Esophagus squamous epithelium (tissue), 5 donors: Measurements from ENCODE around the gene ASCC2. TPM values are rescaled to one million over a fixed set of nuclear protein-coding genes. Genes with fewer than 3 reads are reported as not detected.
"Not testable (repeated sequence)": the region's sequence is repeated elsewhere in the genome, so short reads cannot be mapped to it uniquely, and the experiment has no call there.

Source experiments
- DNase-seq: peaks from one replicate; lab custom pipeline; 2025; lab: John Stamatoyannopoulos, UW
- H3K27ac ChIP-seq, 4 donors: fragments of 200-600 bp; sonication (generic); one replicate each; pipeline ENCODE4 v1.5.1; 2016 to 2019; ENCODE audit warnings: mild to moderate bottlenecking in 1 of 4
- H3K27me3 ChIP-seq, 4 donors: fragments of 200-600 bp; sonication (generic); 1 replicate in 3 of 4; 2 replicates in 1 of 4; pipeline versions ENCODE4 v1.5.1 to v1.6.0; 2017 to 2021; ENCODE audit warnings: antibody characterized with exemption in 1 of 4
- H3K36me3 ChIP-seq, 3 donors: fragments of 200-600 bp; sonication (generic); one replicate each; pipeline ENCODE4 v1.5.1; 2016 to 2019
- H3K4me1 ChIP-seq, 3 donors: fragments of 200-600 bp; sonication (generic); one replicate each; pipeline ENCODE4 v1.5.1; 2017 to 2019
- H3K4me3 ChIP-seq, 4 donors: fragments of 200-600 bp; sonication (generic); 1 replicate in 3 of 4; 2 replicates in 1 of 4; pipeline ENCODE4 v1.5.1; 2016 to 2019; ENCODE audit warnings: mild to moderate bottlenecking in 2 of 4, moderate library complexity in 1 of 4
- H3K9me3 ChIP-seq, 3 donors: fragments of 200-600 bp; sonication (generic); one replicate each; pipeline ENCODE4 v1.5.1; 2016 to 2019
- POLR2A ChIP-seq, 4 donors: fragments of 450-650 bp; IDR thresholded peaks; one replicate each; pipeline ENCODE4 v1.6.1; 2017; ENCODE audit warnings: antibody characterized with exemption in 4 of 4, mild to moderate bottlenecking in 4 of 4, moderate library complexity in 3 of 4
- WGBS, 2 donors: methylation state at CpG; one replicate each; pipeline ENCODE4 v1.1.5; 2018; 5-methylcytosine and 5-hydroxymethylcytosine counted together
- intact Hi-C: fragments of 100-400 bp; cut with DNase I; formaldehyde crosslinking; loops from one replicate; pipeline ENCODE4 v1.15.0; 2022
- total RNA-seq, 4 donors: library from RNA; depleted of rRNA; stranded (reverse); fragments of >200 nt; gene quantifications; one replicate each; pipeline ENCODE4 v1.1.0, GENCODE V29; 2016
- TF ChIP-seq, protein P1 (sequence below), 6 experiments: fragments of 450-650 bp in 4 of 6; fragments of 200-600 bp in 2 of 6; sonication (generic) in 2 of 6; IDR thresholded peaks; one replicate each; pipeline ENCODE4 v1.5.1; 2016 to 2019; ENCODE audit warnings: antibody characterized with exemption in 6 of 6, mild to moderate bottlenecking in 4 of 6, moderate library complexity in 4 of 6
- donor health status: DM: yes; HTN: yes; CAD: no.

Gene ASCC2
- total RNA-seq, 4 donors from 2014 or later: 47.5 to 99.7 (median 57.8) TPM

GRCh38 chr22:29842740-29843139, 4.7 kb upstream of the ASCC2 start:
- WGBS, 2 donors: 14 to 38% methylated on average over 2 of the region's 2 CpGs
- no peak for DNase-seq
- no peak for TF ChIP-seq POLR2A (IDR thresholded peaks at IDR 0.05)
- TF ChIP-seq, protein P1, sequence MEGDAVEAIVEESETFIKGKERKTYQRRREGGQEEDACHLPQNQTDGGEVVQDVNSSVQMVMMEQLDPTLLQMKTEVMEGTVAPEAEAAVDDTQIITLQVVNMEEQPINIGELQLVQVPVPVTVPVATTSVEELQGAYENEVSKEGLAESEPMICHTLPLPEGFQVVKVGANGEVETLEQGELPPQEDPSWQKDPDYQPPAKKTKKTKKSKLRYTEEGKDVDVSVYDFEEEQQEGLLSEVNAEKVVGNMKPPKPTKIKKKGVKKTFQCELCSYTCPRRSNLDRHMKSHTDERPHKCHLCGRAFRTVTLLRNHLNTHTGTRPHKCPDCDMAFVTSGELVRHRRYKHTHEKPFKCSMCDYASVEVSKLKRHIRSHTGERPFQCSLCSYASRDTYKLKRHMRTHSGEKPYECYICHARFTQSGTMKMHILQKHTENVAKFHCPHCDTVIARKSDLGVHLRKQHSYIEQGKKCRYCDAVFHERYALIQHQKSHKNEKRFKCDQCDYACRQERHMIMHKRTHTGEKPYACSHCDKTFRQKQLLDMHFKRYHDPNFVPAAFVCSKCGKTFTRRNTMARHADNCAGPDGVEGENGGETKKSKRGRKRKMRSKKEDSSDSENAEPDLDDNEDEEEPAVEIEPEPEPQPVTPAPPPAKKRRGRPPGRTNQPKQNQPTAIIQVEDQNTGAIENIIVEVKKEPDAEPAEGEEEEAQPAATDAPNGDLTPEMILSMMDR (IDR thresholded peaks at IDR 0.05): no peak
- peak overlapping the region; percentile 50 to 76 (median 69) for H3K27ac ChIP-seq
- H3K9me3 ChIP-seq: peaks cover 0 to 6% (median 0%) of the 10 kb centered on the region in 3 donors
- H3K36me3 ChIP-seq: no peaks in the 10 kb centered on the region
- H3K27me3 ChIP-seq: no peaks in the 10 kb centered on the region
- intact Hi-C loops: no loop called here
- H3K4me3 ChIP-seq: no peak overlapping the region
- peaks cover 0 to 27% (median 14%) of the 10 kb centered on the region in 3 donors for H3K4me1 ChIP-seq

DNA sequence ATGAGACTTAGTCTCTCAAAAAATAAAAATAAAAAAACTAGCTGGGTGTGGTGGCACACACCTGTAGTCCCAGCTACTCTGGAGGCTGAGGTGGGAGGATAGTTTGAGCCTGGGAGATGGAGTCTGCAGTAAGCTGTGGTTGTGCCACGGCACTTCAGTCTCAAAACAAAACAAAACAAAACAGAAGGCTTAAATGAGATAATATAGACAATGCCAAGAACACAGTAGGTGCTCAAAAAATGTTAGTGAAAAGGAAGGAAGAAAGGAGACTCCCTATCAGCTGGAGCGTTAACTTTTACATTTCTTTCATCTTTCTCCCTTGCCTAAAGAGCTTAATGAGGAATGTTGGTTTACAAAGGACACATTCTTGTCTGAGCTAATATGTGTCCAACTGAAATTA, 4.1 kb upstream of the ASCC2 start:
- Histone ChIP-seq H3K27me3 (no peaks in the 10 kb centered on the region), H3K36me3 (no peaks in the 10 kb centered on the region), H3K4me1 (peaks cover 3 to 32% (median 19%) of the 10 kb centered on the region in 3 donors), H3K4me3 (no peak overlapping the region), H3K27ac (peak overlapping the region; percentile 38 to 76 (median 69)), H3K9me3 (peaks cover 0 to 6% (median 0%) of the 10 kb centered on the region in 3 donors)
- 58 to 62% methylated on average over 2 of the region's 2 CpGs for WGBS, 2 donors
- intact Hi-C loops: no loop called here
- no peak for DNase-seq
- TF ChIP-seq, protein P1 (IDR thresholded peaks at IDR 0.05): no peak
- no peak for TF ChIP-seq POLR2A (IDR thresholded peaks at IDR 0.05)

- no peak for DNase-seq
- Histone ChIP-seq H3K27ac (no peak overlapping the region), H3K9me3 (no peaks in the 10 kb centered on the region), H3K4me3 (no peak overlapping the region), H3K27me3 (no peaks in the 10 kb centered on the region), H3K4me1 (peaks cover 11 to 49% (median 26%) of the 10 kb centered on the region in 3 donors), H3K36me3 (no peaks in the 10 kb centered on the region)
- no peak for TF ChIP-seq POLR2A (IDR thresholded peaks at IDR 0.05)
- TF ChIP-seq, protein P1 (IDR thresholded peaks at IDR 0.05): no peak
- intact Hi-C loops: no loop called here
Observed at GRCh38 chr22:29840498-29840897, 2.4 kb upstream of the ASCC2 start.

GRCh38 chr22:29839039-29839438, 965 bp upstream of the ASCC2 start:
- WGBS, 2 donors: 42 to 75% methylated on average over 1 of the region's 1 CpG
- Histone ChIP-seq H3K9me3 (no peaks in the 10 kb centered on the region), H3K27ac (peak overlapping the region; percentile 86 to 92 (median 88)), H3K36me3 (peaks cover 0 to 7% (median 0%) of the 10 kb centered on the region in 3 donors), H3K27me3 (no peaks in the 10 kb centered on the region), H3K4me3 (no peak overlapping the region), H3K4me1 (peaks cover 17 to 64% (median 26%) of the 10 kb centered on the region in 3 donors)
- intact Hi-C loops: no loop called here
- no peak for DNase-seq
- no peak for TF ChIP-seq POLR2A (IDR thresholded peaks at IDR 0.05)
- TF ChIP-seq, protein P1 (IDR thresholded peaks at IDR 0.05): no peak

GRCh38 chr22:29838599-29838956, 504 bp upstream of the ASCC2 start:
- H3K27ac ChIP-seq: peak overlapping the region; percentile 86 to 92 (median 88)
- no peak for DNase-seq
- H3K4me3 ChIP-seq: peak overlapping the region; percentile 80 to 94 (median 92)

DNA sequence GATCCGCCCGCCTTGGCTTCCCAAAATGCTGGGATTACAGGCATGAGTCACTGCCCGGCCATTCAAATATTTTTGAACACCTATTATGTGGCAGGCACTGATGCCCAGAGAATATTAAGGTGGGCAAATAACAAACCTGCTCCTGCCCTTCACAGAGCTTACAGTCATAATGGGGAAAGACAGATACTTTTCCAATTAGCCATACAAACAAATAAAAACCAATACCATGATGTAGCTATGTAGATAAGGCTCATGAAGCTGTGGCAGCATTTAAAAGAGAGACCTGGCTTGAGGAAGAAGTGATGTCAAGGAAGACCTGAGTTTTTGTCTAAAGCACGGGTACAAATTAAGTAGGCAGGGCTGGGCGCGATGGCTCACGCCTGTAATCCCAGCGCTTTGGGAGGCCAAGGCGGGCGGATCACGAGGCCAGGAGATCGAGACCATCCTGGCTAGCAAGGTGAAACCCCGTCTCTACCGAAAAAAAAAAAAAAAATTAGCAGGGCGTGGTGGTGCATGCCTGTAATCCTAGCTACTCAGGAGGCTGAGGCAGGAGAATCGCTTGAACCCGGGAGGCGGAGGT, 1.2 kb downstream of the ASCC2 start:
- H3K36me3 ChIP-seq: peaks cover 0 to 29% (median 10%) of the 10 kb centered on the region in 3 donors
- 78 to 86% methylated on average over 17 to 18 of the region's 18 CpGs for WGBS, 2 donors
- DNase-seq, H3K27me3 ChIP-seq, H3K9me3 ChIP-seq, intact Hi-C loops: not testable (repeated sequence)
- peaks cover 12 to 51% (median 17%) of the 10 kb centered on the region in 3 donors for H3K4me1 ChIP-seq
- H3K4me3 ChIP-seq: peak overlapping the region in 3 of 4 donors; percentile 91 to 94 (median 94)
- H3K27ac ChIP-seq: peak overlapping the region in 2 of 4 donors; percentile 14 to 88

More at GRCh38 chr22:29838599-29838956, 504 bp upstream of the ASCC2 start:
- Histone ChIP-seq H3K36me3 (peaks cover 0 to 12% (median under 1%) of the 10 kb centered on the region in 3 donors), H3K27me3 (no peaks in the 10 kb centered on the region), H3K9me3 (no peaks in the 10 kb centered on the region), H3K4me1 (peaks cover 17 to 68% (median 26%) of the 10 kb centered on the region in 3 donors)
- intact Hi-C loops: no loop called here
- 18 to 21% methylated on average over 5 of the region's 5 CpGs for whole genome bisulfite sequencing, 2 donors
- TF ChIP-seq POLR2A (IDR thresholded peaks at IDR 0.05): no peak
- TF ChIP-seq, protein P1 (IDR thresholded peaks at IDR 0.05): no peak
